GM21515 (cell line): ENCODE measurements around the gene GIT1.

Source experiments
- ATAC-seq: cut with Tn5 transposase; IDR thresholded peaks from one replicate; pipeline ENCODE4 v1.9.1; 2021; ENCODE audit not compliant: unreplicated experiment

The GIT1 gene

GRCh38 chr17:29593591-29594518 lies 4.4 kb upstream of the GIT1 start:
- no peak for ATAC-seq

- no peak for ATAC-seq
Observed at GRCh38 chr17:29592850-29593551, 3.6 kb upstream of the GIT1 start, which contains the start of gene ANKRD13B. ANKRD13B (plus strand) TSS chr17:29593132; CDS start chr17:29593622, 490 bp downstream.

GRCh38 chr17:29591737-29592608 lies 2.5 kb upstream of the GIT1 start:
- ATAC-seq, result no peak

GRCh38 chr17:29591146-29591736 lies 1.8 kb upstream of the GIT1 start:
- no peak for ATAC-seq

- ATAC-seq, result no peak
Observed at GRCh38 chr17:29590411-29591145, 1.1 kb upstream of the GIT1 start.

- ATAC-seq, result peak; percentile 2
Observed at GRCh38 chr17:29588562-29589411, 661 bp downstream of the GIT1 start.

- no peak for ATAC-seq
Observed at GRCh38 chr17:29588017-29588561, 1.4 kb downstream of the GIT1 start.

GRCh38 chr17:29587591-29587990 lies 1.9 kb downstream of the GIT1 start:
- ATAC-seq, result no peak

GRCh38 chr17:29586676-29587469 lies 2.6 kb downstream of the GIT1 start:
- ATAC-seq, result no peak

GRCh38 chr17:29585080-29585751 lies 4.2 kb downstream of the GIT1 start:
- no peak for ATAC-seq

GRCh38 chr17:29584452-29585079 lies 4.9 kb downstream of the GIT1 start:
- ATAC-seq, result no peak

- ATAC-seq, result no peak
Observed at GRCh38 chr17:29583324-29584248, 5.9 kb downstream of the GIT1 start.

GRCh38 chr17:29582772-29583171 lies 6.7 kb downstream of the GIT1 start:
- no peak for ATAC-seq

- no peak for ATAC-seq
Observed at GRCh38 chr17:29582254-29582765, 7.1 kb downstream of the GIT1 start.

GRCh38 chr17:29581583-29582253 lies 7.7 kb downstream of the GIT1 start:
- no peak for ATAC-seq
